Measurements from ENCODE around the gene CYP4V2. TPM values are rescaled to one million over a fixed set of nuclear protein-coding genes. Genes with fewer than 3 reads are reported as not detected.
A peak's percentile ranks its signal among the peaks of the same experiment; 100 is the strongest.
"Not testable (repeated sequence)": the region's sequence is repeated elsewhere in the genome, so short reads cannot be mapped to it uniquely, and the experiment has no call there.

CYP4V2 gene
- total RNA-seq, 1 experiment from 2014 or later: 15.2 TPM

GRCh38 chr4:186204686-186205085 lies 13.3 kb downstream of the CYP4V2 start:
- Histone ChIP-seq H3K4me3 (no peak overlapping the region), H3K9me3 (peaks cover 8% of the 10 kb centered on the region), H3K36me3 (no peaks in the 10 kb centered on the region), H3K27me3 (no peaks in the 10 kb centered on the region)
- DNase-seq: no peak

- no peak overlapping the region for H3K4me3 ChIP-seq
Measured at GRCh38 chr4:186205156-186205555, 13.8 kb downstream of the CYP4V2 start.

GRCh38 chr4:186216465-186217024 lies 25.2 kb downstream of the CYP4V2 start:
- Histone ChIP-seq H3K36me3 (no peaks in the 10 kb centered on the region), H3K9me3 (peaks cover 3% of the 10 kb centered on the region; the same call in 1 of the 2 replicates), H3K4me3 (no peak overlapping the region), H3K27me3 (no peaks in the 10 kb centered on the region)
- DNase-seq: no peak

More at GRCh38 chr4:186205156-186205555, 13.8 kb downstream of the CYP4V2 start:
- H3K36me3 ChIP-seq: peaks cover 2% of the 10 kb centered on the region; the same call in 1 of the 2 replicates
- H3K27me3 ChIP-seq: no peaks in the 10 kb centered on the region
- H3K9me3 ChIP-seq: peaks cover 8% of the 10 kb centered on the region
- no peak for DNase-seq

GRCh38 chr4:186217733-186218293 lies 26.4 kb downstream of the CYP4V2 start:
- H3K36me3 ChIP-seq: no peaks in the 10 kb centered on the region

GRCh38 chr4:186221624-186222023 lies 30.3 kb downstream of the CYP4V2 start:
- Histone ChIP-seq H3K9me3 (peaks cover 9% of the 10 kb centered on the region; the same call in 1 of the 2 replicates), H3K27me3 (no peaks in the 10 kb centered on the region), H3K4me3 (no peak overlapping the region), H3K36me3 (no peaks in the 10 kb centered on the region)
- DNase-seq: no peak

More at GRCh38 chr4:186217733-186218293, 26.4 kb downstream of the CYP4V2 start:
- Histone ChIP-seq H3K27me3 (no peaks in the 10 kb centered on the region), H3K4me3 (no peak overlapping the region), H3K9me3 (peaks cover 6% of the 10 kb centered on the region; the same call in 1 of the 2 replicates)
- no peak for DNase-seq

GRCh38 chr4:186225848-186226247 lies 34.5 kb downstream of the CYP4V2 start:
- Histone ChIP-seq H3K9me3 (peaks cover 9% of the 10 kb centered on the region; the same call in 1 of the 2 replicates), H3K4me3 (no peak overlapping the region), H3K27me3 (no peaks in the 10 kb centered on the region), H3K36me3 (no peaks in the 10 kb centered on the region)
- no peak for DNase-seq

GRCh38 chr4:186226521-186227189 lies 35.3 kb downstream of the CYP4V2 start:
- no peaks in the 10 kb centered on the region for H3K27me3 ChIP-seq
- DNase-seq: no peak
- no peak overlapping the region for H3K4me3 ChIP-seq
- peaks cover 6% of the 10 kb centered on the region; the same call in 1 of the 2 replicates for H3K9me3 ChIP-seq
- H3K36me3 ChIP-seq: no peaks in the 10 kb centered on the region

- Histone ChIP-seq H3K36me3 (no peaks in the 10 kb centered on the region), H3K27me3 (no peaks in the 10 kb centered on the region), H3K9me3 (peaks cover 3% of the 10 kb centered on the region; the same call in 1 of the 2 replicates), H3K4me3 (peak within 1 kb of the TSS; percentile 4; the same call in 1 of the 2 replicates)
- no peak for DNase-seq
Measured at GRCh38 chr4:186227221-186227620, 35.9 kb downstream of the CYP4V2 start, which contains the start of gene KLKB1. TSS of gene KLKB1 (plus strand) at chr4:186227507. CDS start at chr4:186228196, 689 bp downstream.

- no peak for DNase-seq
- H3K27me3 ChIP-seq: no peaks in the 10 kb centered on the region
- peaks cover 3% of the 10 kb centered on the region; the same call in 1 of the 2 replicates for H3K9me3 ChIP-seq
- H3K36me3 ChIP-seq: no peaks in the 10 kb centered on the region
- peak overlapping the region; percentile 4; the same call in 1 of the 2 replicates for H3K4me3 ChIP-seq
Measured at GRCh38 chr4:186227744-186228513, 36.6 kb downstream of the CYP4V2 start.

- H3K9me3 ChIP-seq: peaks cover 3% of the 10 kb centered on the region; the same call in 1 of the 2 replicates
- no peak for DNase-seq
- H3K4me3 ChIP-seq: peak overlapping the region; percentile 4; the same call in 1 of the 2 replicates
- no peaks in the 10 kb centered on the region for H3K27me3 ChIP-seq
- H3K36me3 ChIP-seq: no peaks in the 10 kb centered on the region
Measured at GRCh38 chr4:186228514-186228894, 37.1 kb downstream of the CYP4V2 start.

GRCh38 chr4:186234367-186234766 lies 43.0 kb downstream of the CYP4V2 start:
- Histone ChIP-seq H3K36me3 (no peaks in the 10 kb centered on the region), H3K9me3 (no peaks in the 10 kb centered on the region), H3K27me3 (no peaks in the 10 kb centered on the region), H3K4me3 (no peak overlapping the region)
- DNase-seq: no peak

GRCh38 chr4:186236126-186236525 lies 44.8 kb downstream of the CYP4V2 start:
- H3K27me3 ChIP-seq: no peaks in the 10 kb centered on the region
- DNase-seq: no peak

GRCh38 chr4:186240452-186240847 lies 49.1 kb downstream of the CYP4V2 start:
- no peaks in the 10 kb centered on the region for H3K9me3 ChIP-seq

More at GRCh38 chr4:186236126-186236525, 44.8 kb downstream of the CYP4V2 start:
- Histone ChIP-seq H3K4me3 (no peak overlapping the region), H3K36me3 (no peaks in the 10 kb centered on the region), H3K9me3 (no peaks in the 10 kb centered on the region)

GRCh38 chr4:186240848-186241491 lies 49.6 kb downstream of the CYP4V2 start:
- Histone ChIP-seq H3K9me3 (no peaks in the 10 kb centered on the region), H3K27me3 (no peaks in the 10 kb centered on the region), H3K4me3 (no peak overlapping the region), H3K36me3 (no peaks in the 10 kb centered on the region)
- no peak for DNase-seq

More at GRCh38 chr4:186240452-186240847, 49.1 kb downstream of the CYP4V2 start:
- Histone ChIP-seq H3K27me3 (no peaks in the 10 kb centered on the region), H3K36me3 (no peaks in the 10 kb centered on the region), H3K4me3 (no peak overlapping the region)
- DNase-seq: no peak

- no peak for DNase-seq
- Histone ChIP-seq H3K4me3 (no peak overlapping the region), H3K27me3 (no peaks in the 10 kb centered on the region), H3K9me3 (no peaks in the 10 kb centered on the region), H3K36me3 (no peaks in the 10 kb centered on the region)
Measured at GRCh38 chr4:186241616-186242015, 50.2 kb downstream of the CYP4V2 start.

- H3K9me3 ChIP-seq, H3K27me3 ChIP-seq, H3K36me3 ChIP-seq, H3K4me3 ChIP-seq, DNase-seq: not testable (repeated sequence)
Measured at GRCh38 chr4:186242031-186242430, 50.7 kb downstream of the CYP4V2 start.
